Measurements from ENCODE around the gene KLHL29.

GRCh38 chr2:23654756-23655155, 269.8 kb downstream of the KLHL29 start:
- TF ChIP-seq GABPA (IDR thresholded peaks at IDR 0.05 in 1 of 2, conservative IDR thresholded peaks at IDR 0.05 in 1 of 2) = no peak
- no peak for TF ChIP-seq CTCF (IDR thresholded peaks at IDR 0.05; ENCODE audit: low read depth, low read length, missing input control)
- TF ChIP-seq JUND (IDR thresholded peaks at IDR 0.05) = no peak

All from liver (tissue), 3 donors.